NCI-H2196 treated with DMSO at 0.1 percent for 48 hours (cell line): ENCODE data around the gene F5.

Experiments used
- DNase-seq: peaks from one replicate; lab custom pipeline; 2025; ENCODE audit not compliant: unreplicated experiment; lab: John Stamatoyannopoulos, UW

F5 gene

DNA sequence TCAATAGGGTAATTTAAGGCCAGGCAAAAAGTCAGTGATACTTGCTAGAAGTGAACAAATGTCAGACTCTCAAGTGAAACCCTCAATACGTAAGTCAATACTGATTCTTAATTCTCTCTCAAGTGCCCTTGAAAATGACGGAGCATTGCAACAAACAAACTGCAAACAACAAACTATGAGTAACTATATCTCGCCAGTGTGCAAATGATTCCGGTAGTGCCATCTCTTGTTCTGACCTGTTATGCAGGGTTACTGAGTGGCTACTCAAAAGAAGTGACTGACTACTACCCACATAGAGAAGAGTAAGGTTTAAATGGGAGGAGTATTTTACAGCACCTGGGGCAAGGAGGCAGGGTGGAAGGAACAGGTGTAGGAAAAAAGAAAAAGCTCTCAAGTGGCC lies 102.2 kb downstream of the F5 start:
- peak; percentile 35 for DNase-seq

DNA sequence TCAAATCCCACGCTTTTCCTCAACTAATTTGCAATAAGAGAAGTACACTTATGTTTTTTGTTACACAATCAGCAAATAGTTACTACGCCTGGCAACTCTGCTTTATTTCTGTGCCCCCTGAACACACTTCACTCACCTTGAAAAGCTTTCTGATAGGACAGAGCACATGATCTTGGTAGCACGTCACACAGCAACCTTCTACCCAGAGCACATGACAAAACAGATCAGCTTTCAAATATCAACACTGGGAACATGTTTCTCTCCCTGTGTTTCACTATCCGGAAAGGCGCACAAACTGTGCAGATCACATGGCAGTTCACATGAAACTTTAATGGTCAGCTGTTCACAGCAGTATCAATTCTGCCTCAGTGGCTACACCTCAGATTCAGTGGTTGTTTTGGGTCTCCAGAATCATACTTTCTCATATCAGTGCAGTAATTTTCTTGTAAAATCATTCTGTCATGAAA lies 102.7 kb downstream of the F5 start:
- DNase-seq = peak; percentile 11

DNA sequence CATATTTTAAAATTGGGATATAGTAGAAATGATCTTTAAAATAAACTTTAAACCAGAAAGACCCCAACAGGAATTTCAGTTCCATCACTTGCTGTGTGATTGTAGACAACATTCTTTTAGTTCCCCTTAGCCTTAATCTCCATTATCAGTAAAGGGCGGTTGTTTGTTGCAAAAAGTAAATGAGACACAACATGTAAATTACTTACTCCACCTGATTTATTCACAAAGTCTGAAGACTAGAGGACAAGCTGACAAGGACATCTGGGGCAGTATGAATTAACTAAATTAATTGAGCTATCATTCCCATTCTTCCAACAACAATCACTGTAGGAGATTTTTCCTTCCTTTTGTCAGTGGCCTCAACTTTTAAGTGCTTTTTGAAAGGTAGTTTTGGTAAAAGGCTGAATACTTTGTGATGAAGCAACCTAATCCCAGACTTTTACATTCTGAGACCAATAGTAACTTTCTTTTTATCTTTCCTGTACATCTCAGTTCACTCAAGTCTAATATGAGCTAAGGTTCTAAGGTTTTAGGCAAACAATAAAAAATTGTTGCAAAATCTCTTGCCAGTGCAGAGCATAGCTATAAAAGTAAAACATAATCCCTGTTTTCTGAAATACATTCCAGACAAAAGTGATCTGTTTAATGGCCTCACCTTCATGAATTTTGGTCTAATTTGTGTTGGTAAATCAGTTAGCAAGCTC lies 106.8 kb downstream of the F5 start:
- no peak for DNase-seq

DNA sequence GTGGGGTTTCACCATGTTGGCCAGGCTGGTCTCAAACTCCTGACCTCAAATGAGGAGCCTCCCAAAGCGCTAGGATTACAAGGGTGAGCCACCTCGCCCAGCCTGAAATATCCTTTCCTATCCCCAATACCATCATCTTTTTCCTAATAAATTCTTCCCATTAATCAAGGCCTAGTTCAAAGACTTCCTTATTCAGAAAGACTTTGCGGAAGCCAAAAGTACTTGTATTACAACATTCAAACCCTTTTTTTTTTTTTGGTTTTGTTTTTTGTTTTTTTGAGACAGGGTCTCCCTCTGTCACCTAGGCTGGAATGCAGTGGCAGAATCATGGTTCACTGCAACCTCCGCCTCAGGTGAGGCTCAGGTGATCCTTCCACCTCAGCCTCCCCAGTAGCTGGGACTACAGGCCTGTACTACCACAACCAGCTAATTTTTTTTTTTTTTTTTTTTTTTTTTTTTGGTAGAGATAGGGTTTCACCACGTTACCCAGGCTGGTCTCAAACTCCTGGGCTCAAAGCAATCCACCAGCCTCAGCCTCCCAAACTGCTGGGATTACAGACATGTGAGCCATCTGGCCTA lies 108.1 kb downstream of the F5 start:
- no peak for DNase-seq

GRCh38 chr1:169475806-169476387 lies 110.4 kb downstream of the F5 start:
- no peak for DNase-seq

DNA sequence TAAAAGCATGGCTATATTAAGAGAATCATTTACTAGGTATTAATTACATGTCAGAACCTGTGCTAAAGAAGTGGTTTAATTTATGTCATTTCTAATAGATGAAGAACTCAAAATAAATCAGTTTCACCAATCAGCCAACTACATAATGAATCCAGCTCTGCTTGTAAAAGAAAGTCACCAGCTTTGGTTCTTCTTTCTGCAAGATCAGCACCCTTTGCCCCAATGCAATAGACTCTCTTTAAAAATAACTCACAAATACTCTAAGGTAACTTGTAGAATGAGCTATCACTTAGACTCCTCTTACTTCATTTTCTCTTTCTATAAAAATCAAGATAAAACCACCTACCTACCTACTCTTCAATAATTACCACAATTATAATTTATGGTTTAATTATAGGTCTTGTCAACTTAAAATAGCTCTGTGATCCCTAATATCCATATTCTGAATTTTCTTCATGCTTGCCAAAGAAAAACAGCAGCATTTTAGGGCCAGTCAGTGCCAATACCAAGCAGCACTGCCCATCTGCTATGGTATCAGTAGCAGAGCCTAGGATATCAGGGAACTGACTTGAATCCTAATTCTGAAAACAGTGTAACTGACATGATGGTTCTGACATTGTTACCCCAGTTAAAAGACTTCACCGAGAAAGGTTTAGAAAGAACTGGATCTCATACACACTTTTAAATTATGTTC lies 111.8 kb downstream of the F5 start:
- DNase-seq = no peak

GRCh38 chr1:169473347-169473746 lies 112.9 kb downstream of the F5 start:
- DNase-seq = no peak

- DNase-seq = no peak
These were observed 113.5 kb downstream of the F5 start for GRCh38 chr1:169472738-169473137.

- DNase-seq = no peak
These were observed 117.3 kb downstream of the F5 start for GRCh38 chr1:169468982-169469381.

DNA sequence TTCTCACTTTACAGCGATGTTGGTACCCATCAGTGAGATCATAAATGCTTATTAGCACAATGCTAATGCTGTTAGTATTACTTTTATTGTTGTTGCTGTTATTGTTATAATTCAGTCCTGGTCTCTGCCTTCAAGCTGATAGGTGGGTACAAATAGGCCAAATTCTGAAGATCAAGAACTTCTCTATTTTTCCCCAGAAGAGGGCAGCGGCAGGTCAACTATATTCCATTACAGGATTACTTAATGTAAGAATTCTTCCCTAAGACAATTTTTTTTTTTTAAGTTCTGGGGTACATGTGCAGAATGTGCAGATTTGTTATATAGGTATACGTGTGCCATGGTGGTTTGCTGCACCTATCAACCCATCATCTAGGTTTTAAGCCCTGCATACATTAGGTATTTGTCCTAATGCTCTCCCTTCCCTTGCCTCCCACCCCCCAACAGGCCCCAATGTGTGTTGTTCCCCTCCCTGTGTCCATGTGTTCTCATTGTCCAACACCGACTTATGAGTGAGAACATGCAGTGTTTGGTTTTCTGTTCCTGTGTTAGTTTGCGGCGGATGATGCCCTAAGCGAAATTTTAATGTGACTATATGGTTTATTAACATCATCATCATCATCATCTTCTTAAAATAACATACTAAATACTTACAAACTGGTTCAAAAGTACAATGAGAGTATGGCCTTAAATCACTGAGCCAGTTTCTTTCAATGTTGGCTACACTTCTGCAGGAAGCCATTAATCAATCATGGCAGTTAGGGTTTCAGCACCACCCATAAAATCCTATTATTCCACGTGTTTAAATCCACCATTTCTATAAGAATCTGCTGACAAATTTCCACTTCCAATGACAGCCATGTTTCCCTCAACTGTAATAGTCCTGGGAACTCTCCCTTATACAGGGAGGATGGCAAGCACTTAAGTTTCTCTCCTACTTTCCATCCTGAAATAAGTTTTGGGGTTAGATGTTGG lies 119.7 kb downstream of the F5 start:
- DNase-seq = peak; percentile 8

- no peak for DNase-seq
These were observed 121.0 kb downstream of the F5 start for GRCh38 chr1:169465281-169465680.
